Stimulated activated CD4-positive, alpha-beta T cell treated with anti-CD3 and anti-CD28 coated beads, Interleukin-15, amount 100 ng/mL, for 1 hour (primary cell): ENCODE results near the gene EML4.

ENCODE experiments used
- DNase-seq, 2 donors: peaks; one replicate each; pipeline ENCODE4 v3.0.0-alpha.2; 2020; ENCODE audit warnings: low read depth in 1 of 2, low spot score in 1 of 2

The EML4 gene

DNA sequence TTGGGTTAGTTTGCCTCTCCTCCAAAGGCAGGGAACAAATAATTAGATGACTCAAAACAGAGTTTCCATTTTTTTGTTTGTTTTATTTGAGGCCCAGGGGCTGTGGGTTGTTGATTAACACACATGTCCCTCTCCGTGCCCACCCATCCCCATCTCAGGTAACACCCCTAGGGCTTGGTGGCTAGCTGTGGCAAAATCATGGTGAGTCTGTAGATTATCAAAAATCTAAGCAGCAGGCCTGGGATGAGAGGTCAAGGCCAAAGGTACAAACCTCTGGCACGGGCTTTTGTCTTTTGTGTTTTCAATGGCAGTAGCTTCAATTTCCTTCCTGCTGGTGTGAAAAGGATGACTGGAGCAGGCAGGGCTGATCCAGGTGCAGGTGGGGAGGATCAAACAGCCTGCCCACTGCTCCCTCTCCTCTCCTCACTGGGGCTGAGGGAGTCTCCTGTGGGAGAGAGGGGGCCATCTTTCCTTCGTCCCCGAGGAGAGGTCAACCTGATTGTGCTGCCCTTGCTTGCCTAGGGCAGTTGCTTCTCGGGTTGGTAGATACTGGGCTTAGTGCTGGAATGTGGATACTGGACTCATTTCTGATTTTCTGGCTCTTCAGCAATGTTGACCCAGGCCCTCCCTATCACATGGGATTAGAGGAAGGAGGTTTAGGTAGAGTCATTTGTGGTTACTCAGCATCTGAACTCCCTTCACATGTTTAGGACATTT lies 31.9 kb upstream of the EML4 start:
- no peak for DNase-seq

DNA sequence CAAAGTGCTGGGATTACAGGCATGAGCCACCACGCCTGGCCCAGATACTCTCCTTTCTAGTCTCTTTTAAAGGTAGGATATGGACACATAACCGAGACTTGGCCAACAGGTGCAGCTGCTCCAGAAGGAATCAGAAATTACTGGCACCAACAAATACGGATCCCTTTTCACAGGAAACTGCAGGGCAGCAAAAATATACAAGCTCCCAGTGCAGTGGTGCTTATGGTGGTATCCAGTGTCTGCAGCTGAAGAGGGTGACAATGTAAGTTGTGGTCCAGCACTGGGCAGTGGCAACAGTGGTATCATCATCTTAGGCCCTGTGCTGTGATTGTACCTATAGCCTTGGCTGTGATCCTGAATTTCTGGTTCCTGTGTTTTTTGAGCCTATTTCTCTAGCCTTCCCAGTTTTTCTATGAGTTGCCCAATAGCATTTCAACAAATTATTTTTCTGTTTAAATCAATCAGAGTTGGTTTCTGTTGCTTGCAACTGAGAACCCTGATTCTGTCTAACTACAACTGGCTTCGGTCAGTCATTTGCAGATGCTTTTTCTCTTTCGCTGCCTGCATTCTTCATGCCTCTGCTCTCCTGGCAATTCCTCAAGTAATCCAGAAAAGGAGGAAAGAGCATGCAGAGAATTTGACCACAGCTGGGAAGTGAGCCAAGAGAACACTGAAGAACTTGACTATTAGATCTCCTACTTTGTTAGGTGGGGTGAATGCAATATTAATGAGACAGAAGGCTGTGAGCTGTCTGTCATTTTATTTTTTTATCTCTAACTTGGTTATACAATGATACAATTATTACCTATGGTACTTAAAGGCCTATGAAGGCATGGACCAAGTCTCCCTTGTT lies 30.8 kb upstream of the EML4 start:
- DNase-seq = no peak

DNA sequence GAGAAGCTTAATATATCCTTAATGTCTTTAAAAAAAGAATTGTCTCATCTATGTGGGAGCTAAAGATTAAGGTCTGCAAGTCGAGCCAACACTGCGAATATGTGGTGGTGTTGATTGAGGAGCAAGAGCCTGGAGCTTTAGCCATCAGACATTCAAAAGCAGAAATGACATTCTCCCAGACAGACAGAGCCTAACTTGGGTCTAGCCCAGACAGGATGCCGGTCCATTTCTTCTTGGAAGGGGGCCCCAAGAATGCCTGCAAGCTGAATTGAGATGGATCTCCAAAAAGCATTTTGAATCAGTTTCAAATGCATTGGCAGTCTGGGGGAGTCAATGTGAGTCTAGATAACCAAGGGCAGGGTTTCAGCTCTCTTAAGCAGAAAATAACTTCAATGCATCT lies 30.1 kb upstream of the EML4 start:
- no peak for DNase-seq

DNA sequence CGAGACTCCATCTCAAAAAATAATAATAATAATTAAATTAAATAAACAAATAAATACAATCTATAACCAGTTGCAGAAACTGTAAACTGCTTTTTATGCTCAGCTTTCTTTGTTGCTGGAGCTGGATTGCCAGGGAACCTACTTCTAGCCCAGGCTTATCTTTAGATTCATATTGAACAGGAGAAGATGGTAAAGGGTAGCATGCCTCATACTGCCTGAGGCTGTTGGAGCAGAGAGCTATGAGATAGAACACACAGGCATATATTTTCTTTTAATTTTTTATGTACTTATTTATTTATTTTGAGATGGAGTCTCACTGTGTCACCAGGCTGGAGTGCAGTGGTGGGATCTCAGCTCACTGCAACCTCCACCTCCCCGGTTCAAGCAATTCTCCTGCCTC lies 28.7 kb upstream of the EML4 start:
- DNase-seq = no peak

DNA sequence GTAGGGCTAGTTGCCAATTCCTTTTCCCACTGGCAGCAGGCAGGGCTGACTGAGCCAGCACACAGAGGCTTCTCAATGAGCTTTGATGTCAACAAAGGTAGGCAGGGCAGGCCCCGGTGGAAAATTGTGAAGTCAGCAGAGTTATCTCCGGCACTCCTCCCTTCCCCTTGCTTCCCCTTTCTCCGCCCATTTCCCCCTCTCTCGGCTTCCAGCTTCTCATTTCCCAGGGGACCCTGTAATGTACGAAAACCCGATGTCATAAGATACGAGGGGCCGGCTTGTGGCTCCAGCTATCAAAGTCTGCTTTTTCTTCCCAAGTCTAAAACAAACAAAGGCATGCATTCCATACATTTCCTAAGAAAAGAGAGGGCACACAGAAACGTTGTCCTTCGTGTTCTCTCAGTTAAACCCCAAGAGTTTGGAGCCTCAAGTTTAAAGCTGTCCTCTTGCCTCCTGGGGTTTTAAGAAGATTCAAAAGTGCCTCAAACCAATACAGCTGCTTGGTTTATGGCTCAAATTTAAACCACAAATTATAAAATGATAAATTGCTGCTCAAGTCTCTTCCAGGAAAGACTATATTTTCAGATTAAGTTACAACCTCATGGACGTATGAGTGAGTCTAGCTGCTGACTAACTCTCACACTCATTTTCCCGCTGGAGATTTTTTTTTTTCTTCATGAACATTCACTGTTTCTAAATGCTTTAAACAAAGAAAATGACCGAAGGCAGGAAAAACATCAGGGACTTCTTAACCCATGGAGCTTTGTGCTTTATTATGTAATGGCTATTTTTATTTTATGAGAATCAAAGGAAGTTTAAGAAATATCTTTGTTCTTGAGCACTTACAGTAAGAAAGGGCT lies 27.2 kb upstream of the EML4 start:
- no peak for DNase-seq

DNA sequence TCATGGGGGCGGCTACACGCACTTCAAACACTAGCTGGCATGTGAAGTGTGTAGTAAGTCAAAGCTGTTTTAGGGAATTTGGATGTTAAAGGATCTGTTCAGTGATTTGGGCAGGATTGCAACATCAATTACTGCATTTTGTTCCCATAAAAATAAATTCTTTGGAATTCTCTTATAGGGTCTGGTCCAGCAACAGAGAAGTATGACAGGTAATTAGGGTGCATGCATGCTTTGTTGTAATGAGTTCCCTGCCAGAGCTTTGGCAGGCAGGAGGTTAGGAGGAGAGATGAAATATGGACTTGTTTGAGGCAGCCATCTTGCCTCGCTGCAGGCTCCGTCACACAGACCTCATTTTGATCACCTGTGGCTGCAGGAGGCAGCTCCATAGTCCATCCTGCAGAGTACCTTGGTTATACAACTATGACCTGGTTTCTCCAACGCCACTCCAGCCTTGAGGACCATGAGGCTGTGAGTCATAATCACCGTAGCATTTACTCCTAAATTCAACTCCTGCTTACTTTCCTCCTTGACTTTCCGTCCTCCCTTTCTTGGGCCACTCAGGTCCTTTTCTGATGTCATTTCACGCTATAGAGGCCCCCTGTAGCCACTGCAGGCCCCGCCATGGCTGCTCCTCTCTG lies 26.5 kb upstream of the EML4 start:
- DNase-seq = no peak

DNA sequence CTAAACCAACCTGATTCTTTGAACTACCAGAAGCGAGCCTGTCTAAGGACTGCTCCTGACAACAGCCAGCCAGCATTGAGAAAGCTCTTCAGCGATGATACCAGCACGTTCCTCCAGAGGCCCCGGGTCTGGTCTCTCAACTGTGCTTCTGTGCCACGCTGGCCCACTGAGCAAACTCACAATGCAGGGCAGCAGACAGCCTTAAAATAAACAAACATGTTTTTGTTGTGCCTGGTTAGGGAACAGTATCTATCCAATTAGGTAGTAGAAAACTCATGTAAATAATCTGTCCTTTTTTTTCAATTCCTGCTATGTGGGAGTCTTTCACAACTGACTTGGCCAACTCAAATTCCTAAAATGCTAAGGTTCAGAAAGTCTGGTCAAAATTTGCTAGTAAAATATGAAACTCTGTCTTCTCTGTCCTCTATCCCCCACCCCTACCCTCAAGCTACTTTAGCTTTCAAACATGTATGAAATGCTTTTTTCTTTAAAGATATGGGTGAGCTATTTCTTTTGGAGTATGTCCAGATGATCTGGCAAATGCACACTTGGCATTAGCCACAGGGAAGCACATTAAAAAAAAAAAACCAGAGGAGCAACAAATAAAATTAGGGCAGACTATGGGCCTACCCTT lies 21.4 kb upstream of the EML4 start:
- no peak for DNase-seq

DNA sequence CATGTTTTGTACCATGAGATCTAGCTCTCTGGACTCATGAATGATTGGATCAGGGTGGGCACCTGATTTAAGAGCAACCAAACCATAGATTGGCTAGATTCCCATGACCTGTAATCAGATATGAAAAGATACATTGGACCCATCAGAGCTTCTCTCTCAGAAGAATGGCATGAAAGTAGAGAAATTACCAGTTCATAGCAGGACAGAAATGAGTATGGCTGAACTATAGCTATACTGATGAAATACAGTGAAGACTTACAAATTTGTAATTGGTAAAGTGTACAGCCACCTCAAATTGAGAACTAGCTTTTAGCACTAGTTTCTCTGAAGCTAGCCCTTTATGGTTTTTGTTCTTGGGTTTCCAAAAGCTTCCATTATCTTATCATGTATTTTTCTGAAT lies 19.0 kb upstream of the EML4 start:
- DNase-seq = no peak

DNA sequence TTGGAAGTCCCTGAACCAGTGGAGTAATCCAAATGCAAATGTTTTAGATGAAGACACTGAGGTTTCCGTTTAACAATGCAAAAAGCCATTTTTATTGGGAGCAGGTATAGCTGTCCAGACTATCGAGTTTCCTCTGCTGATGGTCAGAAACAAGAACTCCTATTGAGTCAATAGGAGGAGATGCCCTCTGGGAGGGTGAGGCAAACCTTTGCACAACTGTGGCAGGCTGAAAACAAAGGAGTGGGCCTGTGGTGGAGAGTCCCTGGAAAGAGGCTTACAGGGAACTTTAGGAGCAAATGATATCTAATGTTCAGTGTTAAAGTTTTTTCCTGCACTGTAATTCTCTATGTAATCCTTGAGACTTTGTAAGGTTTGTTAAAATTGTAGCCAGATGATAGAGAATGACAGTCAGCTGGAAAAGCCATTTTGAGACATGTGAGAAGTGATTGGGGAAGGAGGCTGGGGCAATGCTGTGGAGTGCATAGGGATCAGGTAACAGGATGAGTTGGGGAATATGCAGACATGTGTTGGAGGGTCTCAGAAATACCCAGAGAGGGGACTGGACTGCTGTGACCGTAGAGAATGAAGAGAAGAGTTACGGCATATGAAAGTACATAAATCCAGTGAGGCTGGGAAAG lies 15.1 kb upstream of the EML4 start:
- no peak for DNase-seq

DNA sequence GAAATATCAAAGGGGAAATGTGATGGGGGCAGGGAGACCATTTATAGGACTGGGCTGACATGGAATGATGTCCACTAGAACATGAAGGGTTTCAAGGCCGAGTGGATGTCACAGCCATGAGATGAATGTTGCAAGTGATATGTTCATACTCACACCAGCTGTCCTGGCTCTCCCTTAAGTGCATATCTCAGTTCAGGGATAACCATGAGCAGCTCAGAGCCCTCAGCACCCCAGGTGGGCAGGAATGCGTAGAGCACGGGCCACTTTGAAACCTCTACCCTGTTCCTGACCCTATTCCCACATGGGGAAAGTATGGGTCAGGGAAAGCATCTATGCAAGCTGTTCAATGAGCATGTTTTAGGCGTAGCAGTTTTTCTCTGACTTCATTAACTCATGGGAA lies 12.4 kb upstream of the EML4 start:
- DNase-seq = no peak

DNA sequence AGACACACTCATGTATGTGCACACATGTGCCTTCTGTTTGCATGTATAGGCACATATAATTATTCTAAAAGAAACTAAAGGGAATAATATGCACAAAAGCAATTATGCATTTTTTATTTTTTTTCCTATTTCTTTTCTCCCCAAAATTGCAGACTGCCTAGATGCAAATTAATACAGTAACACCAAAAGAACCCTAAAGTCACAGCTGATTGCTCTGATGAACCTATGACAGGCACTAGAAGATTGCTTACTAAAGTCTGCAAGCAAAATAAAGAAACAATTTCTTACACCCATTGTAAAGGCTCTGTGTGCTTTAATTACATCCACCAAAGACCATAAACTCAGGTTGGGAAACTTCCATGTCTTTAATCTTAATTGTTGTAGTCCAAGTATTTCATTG lies 7.7 kb upstream of the EML4 start:
- no peak for DNase-seq

DNA sequence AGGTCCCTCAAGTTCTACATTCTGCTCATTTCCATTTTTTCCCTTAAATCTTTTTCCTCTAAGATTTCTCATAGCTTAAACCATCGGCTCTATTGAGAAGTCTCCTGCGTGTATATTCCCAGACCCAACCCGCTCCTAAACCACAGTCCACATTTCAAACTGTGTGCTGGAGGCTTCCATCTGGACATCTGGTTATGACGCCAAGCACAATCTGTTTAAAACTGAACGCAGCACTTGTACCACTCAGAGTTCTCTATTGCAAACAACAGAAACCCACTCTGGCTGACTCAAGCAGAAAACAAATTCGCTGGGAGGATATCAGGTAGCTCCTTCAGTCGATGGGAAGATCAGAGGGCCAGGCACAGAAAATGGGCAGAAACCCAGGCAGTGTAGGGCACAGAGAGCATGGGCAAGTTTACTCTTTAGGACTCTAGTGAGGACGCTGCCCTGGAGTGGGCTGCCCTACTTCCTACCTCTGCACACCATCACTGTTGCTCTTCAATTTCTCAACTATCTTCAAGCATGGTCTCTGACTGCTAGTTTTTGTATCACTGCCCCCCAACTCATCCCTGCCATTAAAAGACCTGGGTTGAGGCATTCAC lies 5.6 kb upstream of the EML4 start:
- DNase-seq = no peak

DNA sequence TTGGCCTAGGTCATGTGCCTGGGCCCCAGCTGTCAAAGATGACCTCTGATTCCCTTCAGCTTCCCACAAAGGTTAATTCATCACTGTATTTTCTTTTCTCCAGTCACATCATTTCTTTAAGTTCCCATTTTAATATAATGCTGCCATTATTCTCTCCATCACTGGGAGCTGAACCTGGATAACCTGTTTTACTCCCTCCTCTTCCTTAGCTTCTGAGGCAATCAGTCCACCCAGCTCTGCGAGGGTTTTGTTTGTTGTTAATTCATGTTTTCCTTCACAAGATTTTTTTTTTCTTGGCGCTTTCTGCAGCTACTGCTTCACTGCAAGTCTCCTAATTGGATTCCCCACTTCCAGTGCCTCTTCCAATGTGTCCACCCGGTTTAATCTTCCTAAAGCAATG lies 5.1 kb upstream of the EML4 start:
- DNase-seq = no peak

DNA sequence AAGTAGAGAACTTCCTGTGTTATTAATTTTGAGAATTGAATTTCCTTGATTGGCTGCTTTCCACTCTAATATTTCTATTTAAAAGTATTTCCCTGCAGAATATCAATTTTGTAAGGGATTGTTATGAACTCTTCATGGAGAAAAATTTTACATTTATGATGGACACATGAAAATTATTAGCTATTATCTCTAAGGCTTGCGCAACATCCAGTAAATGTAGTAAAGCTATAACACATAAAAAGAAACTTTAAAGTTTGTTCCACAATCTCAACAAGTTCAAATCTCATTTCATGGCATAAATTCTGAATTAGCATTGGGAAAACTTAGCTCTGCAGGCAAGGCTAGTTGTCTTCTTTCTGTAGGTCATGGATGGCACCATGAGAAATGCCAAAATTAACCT lies 4.2 kb upstream of the EML4 start:
- no peak for DNase-seq

DNA sequence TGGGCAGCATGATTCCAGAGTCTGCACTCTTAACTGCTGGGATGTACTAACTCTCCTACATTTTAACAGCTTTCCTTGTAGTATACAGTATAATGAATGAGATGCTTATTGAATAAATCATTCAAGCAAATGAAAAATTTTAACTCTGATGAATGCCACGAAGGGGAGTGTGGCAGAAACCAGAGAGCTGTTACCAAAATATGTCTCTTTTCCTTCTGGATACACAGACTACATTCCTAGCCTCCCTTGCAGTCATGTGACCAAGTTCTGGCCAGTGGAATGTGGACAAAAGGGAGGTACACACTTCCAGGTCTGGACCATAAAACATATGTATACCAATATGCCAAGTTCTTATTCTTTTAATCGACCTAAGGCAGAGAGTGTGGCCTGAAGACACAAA lies 1.7 kb upstream of the EML4 start:
- DNase-seq = no peak

DNA sequence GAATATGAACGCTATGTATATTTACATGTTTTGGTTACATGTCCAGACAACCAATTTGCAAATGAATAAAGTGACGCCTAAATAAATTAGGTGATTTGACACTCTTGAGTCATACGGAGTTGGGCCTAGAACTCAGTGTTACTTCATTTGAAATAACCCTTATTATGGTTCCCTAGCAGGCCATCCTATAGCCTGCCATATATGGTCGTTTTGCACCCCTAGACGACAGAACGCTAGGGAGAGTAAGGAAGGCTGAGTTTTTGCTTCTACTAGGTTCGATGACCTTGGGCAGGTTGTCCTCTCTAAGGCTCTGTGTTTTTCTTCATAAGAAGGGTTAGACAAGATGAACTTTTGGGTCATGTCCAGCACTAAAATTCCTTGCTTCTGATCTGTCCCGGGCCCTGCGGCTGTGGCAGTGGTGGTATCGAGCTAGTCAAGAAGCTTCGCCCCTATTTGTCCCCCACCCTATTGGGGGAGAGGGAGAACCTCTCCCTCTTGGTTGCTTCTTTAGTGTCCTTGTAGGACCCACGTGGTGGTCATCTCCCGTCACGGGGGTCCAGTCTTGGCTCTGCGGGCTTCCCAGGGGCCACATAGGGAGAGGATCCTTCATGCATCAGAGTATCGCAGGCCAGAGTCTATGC lies 574 bp upstream of the EML4 start:
- DNase-seq = no peak

DNA sequence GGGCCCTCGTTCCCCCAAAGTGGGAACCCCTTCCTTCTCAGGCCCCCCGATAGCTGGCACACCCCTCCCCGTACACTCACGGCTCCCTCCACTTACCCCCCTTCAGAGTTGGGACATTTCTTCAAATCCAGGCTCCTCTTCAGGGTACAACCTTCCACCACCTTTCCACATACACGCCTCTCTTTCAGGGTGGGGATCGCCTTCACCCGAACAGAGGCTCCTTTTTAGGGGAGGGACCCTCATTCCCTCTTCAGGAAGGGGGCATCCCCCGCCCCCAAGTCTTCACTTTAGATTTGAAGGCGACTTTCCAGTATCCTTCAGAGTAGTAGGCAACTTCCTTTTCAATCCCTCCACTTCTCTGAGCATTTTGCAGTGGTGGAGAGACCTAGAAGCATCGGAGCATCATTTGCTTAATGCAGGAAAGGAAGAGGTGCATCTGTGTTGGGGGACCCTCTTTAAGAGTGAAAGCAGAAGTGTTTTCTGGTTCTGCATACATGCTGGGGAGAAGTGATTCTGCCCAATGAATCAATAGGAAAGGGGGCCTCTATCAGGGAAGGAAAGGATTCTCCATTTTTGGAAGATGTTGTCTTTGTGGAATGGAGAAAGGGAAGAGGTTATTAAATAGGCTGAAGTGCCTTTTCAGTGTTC lies 845 bp downstream of the EML4 start:
- no peak for DNase-seq

DNA sequence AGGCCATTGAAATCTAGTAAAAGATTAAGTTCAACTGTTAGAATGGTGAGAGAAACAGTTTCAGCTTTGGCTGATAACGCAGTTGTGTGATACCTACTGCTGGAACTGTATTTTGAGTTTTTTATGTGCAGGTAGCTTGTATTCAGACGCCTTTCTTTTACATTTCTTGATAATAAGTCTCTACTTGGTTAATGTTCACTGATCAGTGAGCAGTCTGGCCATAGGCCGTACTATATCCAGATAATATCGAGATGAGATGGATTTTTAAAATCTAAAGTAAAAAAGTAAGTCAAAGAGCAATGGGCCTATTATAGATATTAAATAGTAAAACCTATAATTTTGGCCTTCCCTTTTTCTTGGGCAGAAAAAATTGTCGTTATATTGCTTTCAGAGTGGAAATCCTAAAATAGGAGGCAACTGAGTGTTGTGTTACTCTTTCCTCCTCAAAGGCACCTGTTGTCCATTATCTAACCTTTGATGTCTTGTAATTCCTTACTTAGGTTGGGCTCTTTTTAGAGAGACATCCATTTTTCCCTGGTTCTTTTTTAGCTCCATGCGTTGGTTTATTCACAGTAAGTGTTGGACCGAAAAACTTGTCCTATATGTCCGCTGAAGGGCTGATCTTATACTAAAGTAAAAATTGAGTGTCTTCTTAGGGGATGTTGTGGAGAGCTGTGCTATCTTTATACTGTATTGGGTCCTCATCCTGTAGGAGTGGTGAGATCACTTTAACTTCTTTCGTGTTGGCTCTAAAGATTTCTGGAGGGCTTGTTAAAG lies 1.7 kb downstream of the EML4 start:
- no peak for DNase-seq
